B cell (primary cell): ENCODE measurements around the gene SH3GLB2.

ENCODE experiments used
- CTCF ChIP-seq: fragments of 200-600 bp; IDR thresholded peaks from one replicate; pipeline ENCODE4 v1.8.0; 2022; ENCODE audit warnings: antibody characterized with exemption, mild to moderate bottlenecking
- EZH2 ChIP-seq: IDR thresholded peaks from 2 replicates; pipeline ENCODE4 v1.6.1; 2012; ENCODE audit warnings: borderline replicate concordance, low read depth, mild to moderate bottlenecking, moderate library complexity, low read length; ENCODE audit not compliant: insufficient read depth, poor library complexity, severe bottlenecking

- TF ChIP-seq CTCF = no peak
- no peak for TF ChIP-seq EZH2
These were observed 19.0 kb downstream of the SH3GLB2 start for GRCh38 chr9:129008986-129009583.
